Measurements from ENCODE around the gene PDIA6.

PDIA6 gene

DNA sequence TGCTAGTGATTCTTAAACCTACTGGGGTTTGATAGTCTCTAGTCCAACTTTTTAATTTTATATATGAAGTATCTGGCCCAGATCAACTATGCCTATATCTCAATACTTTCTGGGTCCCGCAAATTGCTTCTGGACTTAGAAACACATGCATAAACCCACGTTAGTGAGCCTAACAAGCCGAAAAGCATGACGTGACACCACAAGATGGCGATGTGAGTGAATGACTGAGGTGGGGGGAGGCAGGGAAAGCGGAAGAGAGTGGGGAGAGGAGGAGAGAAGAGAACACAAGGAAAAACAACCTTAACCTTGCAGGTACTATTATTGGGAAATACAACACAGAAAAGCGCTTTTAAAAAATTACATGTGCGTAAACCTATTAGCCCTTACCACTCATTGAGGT is 13.8 kb downstream of the PDIA6 start:
- TF ChIP-seq POLR2AphosphoS5 (IDR thresholded peaks at IDR 0.05; ENCODE audit: low read depth, low read length) = no peak
- no peak for TF ChIP-seq REST (IDR thresholded peaks at IDR 0.05; ENCODE audit: insufficient read depth in 1 of 2, low read depth in 2 of 2, low read length in 2 of 2)
- no peak for TF ChIP-seq SIN3A (IDR thresholded peaks at IDR 0.05; ENCODE audit: borderline replicate concordance, insufficient read depth, low read length)
- TF ChIP-seq FOXP2 (optimal IDR thresholded peaks at IDR 0.05; ENCODE audit: borderline replicate concordance, extremely low read depth, extremely low read length, insufficient read depth) = no peak
- no peak for TF ChIP-seq TAF1 (IDR thresholded peaks at IDR 0.05; ENCODE audit: borderline replicate concordance, insufficient read depth, low read length)

GRCh38 chr2:10796703-10797102 is 15.9 kb downstream of the PDIA6 start:
- TF ChIP-seq TAF1 (IDR thresholded peaks at IDR 0.05; ENCODE audit: borderline replicate concordance, insufficient read depth, low read length) (no peak), SIN3A (IDR thresholded peaks at IDR 0.05; ENCODE audit: borderline replicate concordance, insufficient read depth, low read length) (no peak), POLR2AphosphoS5 (IDR thresholded peaks at IDR 0.05; ENCODE audit: low read depth, low read length) (no peak), REST (IDR thresholded peaks at IDR 0.05; ENCODE audit: insufficient read depth in 1 of 2, low read depth in 2 of 2, low read length in 2 of 2) (no peak), FOXP2 (optimal IDR thresholded peaks at IDR 0.05; ENCODE audit: borderline replicate concordance, extremely low read depth, extremely low read length, insufficient read depth) (no peak)

GRCh38 chr2:10795508-10796046 is 17.0 kb downstream of the PDIA6 start:
- TF ChIP-seq TAF1 (IDR thresholded peaks at IDR 0.05; ENCODE audit: borderline replicate concordance, insufficient read depth, low read length) (no peak), POLR2AphosphoS5 (IDR thresholded peaks at IDR 0.05; ENCODE audit: low read depth, low read length) (no peak), SIN3A (IDR thresholded peaks at IDR 0.05; ENCODE audit: borderline replicate concordance, insufficient read depth, low read length) (no peak), FOXP2 (optimal IDR thresholded peaks at IDR 0.05; ENCODE audit: borderline replicate concordance, extremely low read depth, extremely low read length, insufficient read depth) (no peak)

DNA sequence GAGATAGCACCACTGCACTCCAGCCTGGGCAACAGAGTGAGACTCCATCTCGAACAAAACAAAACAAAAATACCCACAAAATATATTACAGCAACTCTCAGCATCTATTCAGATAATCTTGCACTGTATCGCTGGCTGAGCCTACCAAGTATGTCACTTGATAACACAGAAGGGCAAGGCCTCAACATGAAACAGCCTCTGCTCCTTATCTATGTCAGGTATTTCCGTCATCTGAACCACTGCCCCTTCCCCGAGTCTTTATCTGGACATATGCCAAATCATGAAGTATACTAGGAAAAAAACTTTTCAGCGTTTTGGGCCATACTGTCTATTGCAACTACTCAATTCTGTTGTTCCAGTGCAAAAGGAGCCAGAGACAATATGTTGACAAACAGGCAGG is 17.7 kb downstream of the PDIA6 start:
- no peak for TF ChIP-seq REST (IDR thresholded peaks at IDR 0.05; ENCODE audit: insufficient read depth in 1 of 2, low read depth in 2 of 2, low read length in 2 of 2)
- TF ChIP-seq TAF1 (IDR thresholded peaks at IDR 0.05; ENCODE audit: borderline replicate concordance, insufficient read depth, low read length) = no peak
- TF ChIP-seq POLR2AphosphoS5 (IDR thresholded peaks at IDR 0.05; ENCODE audit: low read depth, low read length) = no peak
- no peak for TF ChIP-seq FOXP2 (optimal IDR thresholded peaks at IDR 0.05; ENCODE audit: borderline replicate concordance, extremely low read depth, extremely low read length, insufficient read depth)
- no peak for TF ChIP-seq SIN3A (IDR thresholded peaks at IDR 0.05; ENCODE audit: borderline replicate concordance, insufficient read depth, low read length)

- TF ChIP-seq TAF1 (IDR thresholded peaks at IDR 0.05; ENCODE audit: borderline replicate concordance, insufficient read depth, low read length) (no peak), POLR2AphosphoS5 (IDR thresholded peaks at IDR 0.05; ENCODE audit: low read depth, low read length) (no peak), FOXP2 (optimal IDR thresholded peaks at IDR 0.05; ENCODE audit: borderline replicate concordance, extremely low read depth, extremely low read length, insufficient read depth) (no peak), SIN3A (IDR thresholded peaks at IDR 0.05; ENCODE audit: borderline replicate concordance, insufficient read depth, low read length) (no peak), REST (IDR thresholded peaks at IDR 0.05; ENCODE audit: insufficient read depth in 1 of 2, low read depth in 2 of 2, low read length in 2 of 2) (no peak)
Observed at GRCh38 chr2:10793816-10794215, 18.8 kb downstream of the PDIA6 start.

Data from PFSK-1 (cell line).